Measurements from ENCODE around the gene LINGO3. TPM values are rescaled to one million over a fixed set of nuclear protein-coding genes. Genes with fewer than 3 reads are reported as not detected.
A peak's percentile ranks its signal among the peaks of the same experiment; 100 is the strongest.
"Not testable (repeated sequence)": the region's sequence is repeated elsewhere in the genome, so short reads cannot be mapped to it uniquely, and the experiment has no call there.

The LINGO3 gene
- total RNA-seq, 2 donors from 2014 or later = not detected

DNA sequence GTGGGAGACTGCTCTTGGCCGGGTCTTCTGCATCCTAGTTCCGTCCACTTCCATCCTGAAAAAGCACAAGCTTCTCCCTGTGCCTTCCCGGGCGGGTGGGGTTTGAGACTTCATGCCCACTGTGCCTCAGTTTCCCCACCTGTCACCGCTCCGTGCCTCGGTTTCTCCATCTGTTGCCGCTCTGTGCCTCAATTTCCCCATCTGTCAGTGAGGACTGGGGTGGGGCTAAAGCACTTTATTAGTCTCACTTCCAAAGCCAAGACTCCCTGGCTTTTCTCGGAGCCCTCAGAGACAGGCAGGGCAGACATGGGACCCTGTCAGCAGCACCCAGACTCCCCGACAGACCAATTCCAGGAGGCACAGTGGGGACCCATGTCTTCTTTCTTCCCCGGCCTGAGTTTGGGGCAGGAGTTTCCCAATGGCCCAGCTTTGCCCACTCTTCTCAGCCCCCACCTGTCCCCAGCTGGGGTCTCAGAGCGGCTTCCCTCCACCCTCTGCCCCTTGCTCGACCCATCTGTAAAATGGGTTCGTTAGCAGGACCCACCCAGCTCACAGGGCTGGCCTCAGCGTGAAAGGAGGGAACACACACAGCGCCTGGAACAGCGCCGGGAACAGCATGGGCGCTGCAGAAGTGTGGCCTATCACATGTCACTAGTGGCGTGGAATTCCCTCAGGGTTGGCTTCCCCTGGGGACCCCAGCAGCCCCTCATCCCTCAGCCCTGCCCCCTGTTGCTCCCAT lies 21.4 kb downstream of the LINGO3 start:
- DNase-seq (ENCODE audit: low spot score) = no peak
- Histone ChIP-seq H3K36me3 (no peaks in the 10 kb centered on the region), H3K4me3 (no peak overlapping the region), H3K27ac (no peak overlapping the region), H3K4me1 (peaks cover 0 to 37% of the 10 kb centered on the region in 2 donors), H3K9me3 (no peaks in the 10 kb centered on the region), H3K27me3 (peaks cover 10 to 22% of the 10 kb centered on the region in 2 donors)
- TF ChIP-seq CTCF (IDR thresholded peaks at IDR 0.05) = no peak

- no peak for DNase-seq (ENCODE audit: low spot score)
- no peaks in the 10 kb centered on the region for H3K27me3 ChIP-seq
- H3K36me3 ChIP-seq = no peaks in the 10 kb centered on the region
- H3K9me3 ChIP-seq = no peaks in the 10 kb centered on the region
- peaks cover 0 to 17% of the 10 kb centered on the region in 2 donors for H3K4me1 ChIP-seq
- no peak for TF ChIP-seq CTCF (IDR thresholded peaks at IDR 0.05)
- H3K27ac ChIP-seq = no peak overlapping the region
- H3K4me3 ChIP-seq = no peak overlapping the region
Observed at GRCh38 chr19:2283835-2284507, 24.0 kb downstream of the LINGO3 start.

DNA sequence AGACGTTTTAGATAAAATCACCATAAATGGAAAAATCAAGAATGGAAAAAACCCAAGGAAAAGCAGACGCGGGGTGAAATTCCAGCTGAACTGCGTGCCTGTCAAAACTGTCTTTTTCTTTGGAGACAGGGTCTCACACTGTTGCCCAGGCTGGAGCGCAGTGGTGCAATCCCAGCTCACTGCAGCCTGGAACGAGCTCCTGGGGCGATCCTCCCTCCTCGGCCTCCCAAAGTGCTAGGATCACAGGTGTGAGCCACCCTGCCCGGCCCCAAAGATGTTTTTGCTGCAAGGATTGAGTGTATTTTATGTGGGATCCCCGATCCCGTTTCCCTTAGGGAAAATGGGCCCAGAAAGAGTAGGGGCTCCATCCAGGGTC lies 25.1 kb downstream of the LINGO3 start:
- no peaks in the 10 kb centered on the region for H3K27me3 ChIP-seq
- DNase-seq (ENCODE audit: low spot score) = no peak
- peak overlapping the region in 1 of 2 donors; percentile 46 for H3K27ac ChIP-seq
- no peak for TF ChIP-seq CTCF (IDR thresholded peaks at IDR 0.05)
- H3K4me1 ChIP-seq = peaks cover 0 to 17% of the 10 kb centered on the region in 2 donors
- H3K36me3 ChIP-seq = no peaks in the 10 kb centered on the region
- peak overlapping the region in 1 of 2 donors; percentile 45 for H3K4me3 ChIP-seq
- H3K9me3 ChIP-seq = no peaks in the 10 kb centered on the region

DNA sequence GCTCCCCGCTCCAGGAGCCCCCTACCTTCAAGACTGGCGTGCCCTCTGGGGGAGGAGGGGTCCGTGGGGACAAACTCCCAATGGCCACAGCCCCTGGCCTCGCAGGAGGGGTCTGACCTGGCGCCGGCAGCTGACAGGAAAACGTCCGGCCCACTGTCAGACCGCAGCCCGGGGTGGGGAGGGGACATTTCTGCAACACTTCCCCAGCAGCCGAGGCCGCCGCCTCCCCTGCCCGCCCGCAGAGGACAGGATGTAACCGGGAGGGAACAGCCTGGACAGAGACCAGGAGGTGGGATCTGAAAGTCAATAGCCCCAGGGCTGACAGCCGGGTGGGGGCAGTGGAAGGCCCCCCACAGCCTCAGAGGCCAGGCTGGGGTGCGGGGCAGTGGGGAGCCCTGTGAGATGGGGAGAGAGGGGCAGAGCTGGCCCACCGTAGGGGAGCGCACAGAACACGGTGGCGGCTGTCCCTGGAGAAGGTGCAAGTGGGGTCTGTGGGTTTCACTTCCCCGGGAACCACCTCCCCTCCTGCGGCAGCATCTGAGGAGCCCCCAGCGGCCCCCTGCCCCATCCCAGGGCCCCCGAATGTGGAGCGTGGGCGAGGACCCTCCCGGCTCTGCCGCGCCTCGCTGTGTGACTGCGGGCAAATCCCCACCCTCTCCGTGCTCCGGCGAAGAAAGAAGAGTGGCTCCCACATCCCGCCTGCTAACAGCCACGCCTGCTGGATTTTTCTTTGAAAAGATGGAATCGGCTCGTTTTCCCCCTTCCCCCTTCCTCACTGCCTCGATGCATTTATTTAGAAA lies 25.7 kb downstream of the LINGO3 start, which contains the start of gene PEAK3:
TSS of gene PEAK3 (minus strand) at position 114 of the 800 bp plus-strand sequence. CDS start 1,244 bp downstream, outside the sequence.
- peaks cover 0 to 17% of the 10 kb centered on the region in 2 donors for H3K4me1 ChIP-seq
- H3K36me3 ChIP-seq = no peaks in the 10 kb centered on the region
- H3K9me3 ChIP-seq = no peaks in the 10 kb centered on the region
- H3K27me3 ChIP-seq = no peaks in the 10 kb centered on the region
- H3K27ac ChIP-seq = peak within 1 kb of the TSS; percentile 33 to 46
- peak within 1 kb of the TSS; percentile 24 to 45 for H3K4me3 ChIP-seq
- no peak for TF ChIP-seq CTCF (IDR thresholded peaks at IDR 0.05)
- DNase-seq (ENCODE audit: low spot score) = peak; percentile 84

DNA sequence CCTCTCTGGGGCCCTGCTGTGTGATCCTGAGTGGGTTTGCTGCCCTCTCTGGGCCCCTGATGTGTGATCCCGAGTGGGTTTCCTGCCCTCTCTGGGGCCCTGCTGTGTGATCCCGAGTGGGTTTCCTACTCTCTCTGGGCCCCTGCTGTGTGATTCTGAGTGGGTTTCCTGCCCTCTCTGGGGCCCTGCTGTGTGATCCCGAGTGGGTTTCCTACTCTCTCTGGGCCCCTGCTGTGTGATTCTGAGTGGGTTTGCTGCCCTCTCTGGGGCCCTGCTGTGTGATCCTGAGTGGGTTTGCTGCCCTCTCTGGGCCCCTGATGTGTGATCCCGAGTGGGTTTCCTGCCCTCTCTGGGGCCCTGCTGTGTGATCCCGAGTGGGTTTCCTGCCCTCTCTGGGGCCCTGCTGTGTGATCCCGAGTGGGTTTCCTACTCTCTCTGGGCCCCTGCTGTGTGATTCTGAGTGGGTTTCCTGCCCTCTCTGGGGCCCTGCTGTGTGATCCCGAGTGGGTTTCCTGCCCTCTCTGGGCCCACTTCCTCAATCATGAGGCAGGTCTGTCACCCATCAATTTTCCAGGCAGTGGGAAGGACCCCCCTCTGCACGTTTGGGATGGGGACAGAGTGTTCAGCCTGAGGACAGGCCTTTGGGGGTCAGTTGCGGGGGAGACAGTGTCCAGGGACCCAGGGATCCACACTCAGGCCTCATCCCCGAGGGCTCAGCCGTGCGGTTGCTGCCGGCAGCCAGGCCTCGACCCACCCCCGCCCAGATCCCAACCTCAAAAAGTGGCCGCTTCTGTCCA lies 26.5 kb downstream of the LINGO3 start:
- Histone ChIP-seq H3K4me3 (peak overlapping the region; percentile 24 to 45), H3K4me1 (peaks cover 0 to 18% of the 10 kb centered on the region in 2 donors), H3K27ac (peak overlapping the region; percentile 33 to 46)
- not testable (repeated sequence) for H3K27me3 ChIP-seq; H3K36me3 ChIP-seq; H3K9me3 ChIP-seq; DNase-seq (ENCODE audit: low spot score)
